MCF 10A (cell line): ENCODE results near the gene FAT1. TPM values are rescaled to one million over a fixed set of nuclear protein-coding genes. Genes with fewer than 3 reads are reported as not detected.

Experiments
- BruUV-seq: library from RNA; stranded (reverse); fragments of 400-500 nt; replicated peaks from 2 replicates; lab custom pipeline; 2021; lab: Mats Ljungman, UMichigan
- CTCF ChIA-PET: fragments of 300-600 bp; sonication (Branson Sonifier 250); formaldehyde crosslinking; extraction: SDS; loops from one replicate; lab custom pipeline; 2021; ENCODE audit warnings: antibody characterized with exemption, inconsistent platforms; lab: Yijun Ruan, JAX
- POLR2A ChIA-PET: fragments of 300-600, 350-650 bp; sonication (Branson Sonifier 250); formaldehyde crosslinking; extraction: SDS; loops from one replicate; lab custom pipeline; 2020; ENCODE audit warnings: antibody characterized with exemption, inconsistent platforms; lab: Yijun Ruan, JAX
- DNase-seq: peaks from one replicate; pipeline ENCODE4 v3.0.0-alpha.2; 2018; ENCODE audit not compliant: unreplicated experiment
- H3K27ac Mint-ChIP-seq: one replicate; pipeline ENCODE4 v1.8.0; 2022; ENCODE audit warnings: mild to moderate bottlenecking, low read depth, mixed read lengths; ENCODE audit not compliant: unreplicated experiment
- H3K27me3 Mint-ChIP-seq: one replicate; pipeline ENCODE4 v1.8.0; 2022; ENCODE audit warnings: mixed read lengths; ENCODE audit not compliant: insufficient read depth, unreplicated experiment
- H3K36me3 Mint-ChIP-seq: one replicate; pipeline ENCODE4 v1.8.0; 2022; ENCODE audit warnings: mild to moderate bottlenecking, moderate library complexity, mixed read lengths; ENCODE audit not compliant: insufficient read depth, unreplicated experiment
- H3K4me1 Mint-ChIP-seq: one replicate; pipeline ENCODE4 v1.8.0; 2022; ENCODE audit warnings: mixed read lengths; ENCODE audit not compliant: insufficient read depth, unreplicated experiment
- H3K4me3 Mint-ChIP-seq: one replicate; pipeline ENCODE4 v1.8.0; 2022; ENCODE audit warnings: mild to moderate bottlenecking, moderate library complexity, mixed read lengths; ENCODE audit not compliant: unreplicated experiment
- H3K9me3 Mint-ChIP-seq: one replicate; pipeline ENCODE4 v1.8.0; 2022; ENCODE audit warnings: mixed read lengths; ENCODE audit not compliant: unreplicated experiment
- intact Hi-C: fragments of 100-400 bp; cut with micrococcal nuclease; formaldehyde crosslinking; loops from 2 replicates; pipeline ENCODE4 v1.14.1; 2022
- total RNA-seq: library from RNA; stranded (reverse); gene quantifications from 2 replicates; pipeline ENCODE4 v1.2.3, GENCODE V29; 2022
- TF ChIP-seq, protein P1 (sequence below): fragments of 200-600 bp; IDR thresholded peaks from one replicate; pipeline ENCODE4 v1.8.0; 2022; ENCODE audit warnings: antibody characterized with exemption, mild to moderate bottlenecking; ENCODE audit not compliant: unreplicated experiment

FAT1 gene
- total RNA-seq, 1 experiment from 2014 or later = 165 TPM

DNA sequence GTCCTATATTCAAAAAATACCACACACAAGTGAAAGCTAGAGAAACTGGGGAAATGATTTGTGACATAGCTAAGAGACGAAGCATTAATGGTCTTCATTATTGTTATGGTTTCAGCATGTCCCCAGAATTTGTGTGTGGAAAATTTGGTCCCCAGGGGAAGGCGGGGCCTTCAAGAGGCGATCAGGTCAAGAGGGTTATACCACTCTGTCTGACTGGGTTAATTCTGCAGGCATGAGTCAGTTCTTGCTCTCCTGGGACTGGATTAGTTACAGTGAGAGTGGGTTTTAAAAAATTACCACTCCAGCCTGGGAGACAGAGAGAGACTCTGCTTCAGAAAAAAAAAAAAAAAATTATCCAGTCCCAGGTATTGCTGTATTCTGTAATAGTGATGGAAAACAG lies 166.2 kb downstream of the FAT1 start:
- TF ChIP-seq, protein P1, sequence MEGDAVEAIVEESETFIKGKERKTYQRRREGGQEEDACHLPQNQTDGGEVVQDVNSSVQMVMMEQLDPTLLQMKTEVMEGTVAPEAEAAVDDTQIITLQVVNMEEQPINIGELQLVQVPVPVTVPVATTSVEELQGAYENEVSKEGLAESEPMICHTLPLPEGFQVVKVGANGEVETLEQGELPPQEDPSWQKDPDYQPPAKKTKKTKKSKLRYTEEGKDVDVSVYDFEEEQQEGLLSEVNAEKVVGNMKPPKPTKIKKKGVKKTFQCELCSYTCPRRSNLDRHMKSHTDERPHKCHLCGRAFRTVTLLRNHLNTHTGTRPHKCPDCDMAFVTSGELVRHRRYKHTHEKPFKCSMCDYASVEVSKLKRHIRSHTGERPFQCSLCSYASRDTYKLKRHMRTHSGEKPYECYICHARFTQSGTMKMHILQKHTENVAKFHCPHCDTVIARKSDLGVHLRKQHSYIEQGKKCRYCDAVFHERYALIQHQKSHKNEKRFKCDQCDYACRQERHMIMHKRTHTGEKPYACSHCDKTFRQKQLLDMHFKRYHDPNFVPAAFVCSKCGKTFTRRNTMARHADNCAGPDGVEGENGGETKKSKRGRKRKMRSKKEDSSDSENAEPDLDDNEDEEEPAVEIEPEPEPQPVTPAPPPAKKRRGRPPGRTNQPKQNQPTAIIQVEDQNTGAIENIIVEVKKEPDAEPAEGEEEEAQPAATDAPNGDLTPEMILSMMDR = no peak
- no TSS peak for BruUV-seq
- Mint-ChIP-seq H3K4me1 (peaks cover 7% of the 10 kb centered on the region), H3K36me3 (no peaks in the 10 kb centered on the region), H3K9me3 (no peaks in the 10 kb centered on the region), H3K27me3 (no peaks in the 10 kb centered on the region), H3K4me3 (no peak overlapping the region), H3K27ac (no peak overlapping the region)
- intact Hi-C loops = no loop called here
- POLR2A ChIA-PET = interaction anchor here (1.2 kb wide), 1 partner anchor 29 kb away, joined by 3 read pairs; no protein-coding TSS in a partner anchor
- peak; percentile 16 for DNase-seq
- CTCF ChIA-PET = interaction anchor here (0.6 to 0.7 kb wide), 4 partner anchors 28 to 262 kb away, joined by 3 to 4 read pairs (median 3); no protein-coding TSS in a partner anchor

DNA sequence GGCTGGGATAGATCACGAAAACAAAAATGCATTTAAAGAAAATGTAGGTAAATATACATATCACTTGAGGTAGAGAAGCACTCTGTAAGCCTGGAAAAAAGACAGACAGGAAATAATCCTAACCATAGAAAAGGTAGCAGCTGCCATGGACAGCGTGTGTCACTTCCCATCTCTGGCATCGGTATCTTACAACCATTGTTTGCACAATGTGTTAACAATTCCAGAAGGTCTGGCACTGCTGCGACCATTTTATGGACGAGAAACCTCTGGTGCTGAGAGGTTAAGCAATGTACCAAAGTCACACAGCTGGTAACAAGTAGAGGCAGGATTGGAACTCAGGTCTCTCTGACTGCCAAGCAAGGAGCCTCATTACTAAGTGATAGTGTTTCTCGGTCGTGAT lies 166.6 kb downstream of the FAT1 start:
- peak overlapping the region; percentile 49 for H3K27ac Mint-ChIP-seq
- H3K4me1 Mint-ChIP-seq = peaks cover 7% of the 10 kb centered on the region
- no TSS peak for BruUV-seq
- no peaks in the 10 kb centered on the region for H3K9me3 Mint-ChIP-seq
- no peak for DNase-seq
- POLR2A ChIA-PET = interaction anchor here (0.6 to 1.2 kb wide), 2 partner anchors 30 to 1743 kb away, joined by 3 read pairs; no protein-coding TSS in a partner anchor
- CTCF ChIA-PET = interaction anchor here (0.6 to 0.7 kb wide), 3 partner anchors 24 to 32 kb away, joined by 3 to 4 read pairs (median 3); no protein-coding TSS in a partner anchor
- no peaks in the 10 kb centered on the region for H3K36me3 Mint-ChIP-seq
- no peak overlapping the region for H3K4me3 Mint-ChIP-seq
- intact Hi-C loops = no loop called here
- no peaks in the 10 kb centered on the region for H3K27me3 Mint-ChIP-seq
- TF ChIP-seq, protein P1 = no peak

DNA sequence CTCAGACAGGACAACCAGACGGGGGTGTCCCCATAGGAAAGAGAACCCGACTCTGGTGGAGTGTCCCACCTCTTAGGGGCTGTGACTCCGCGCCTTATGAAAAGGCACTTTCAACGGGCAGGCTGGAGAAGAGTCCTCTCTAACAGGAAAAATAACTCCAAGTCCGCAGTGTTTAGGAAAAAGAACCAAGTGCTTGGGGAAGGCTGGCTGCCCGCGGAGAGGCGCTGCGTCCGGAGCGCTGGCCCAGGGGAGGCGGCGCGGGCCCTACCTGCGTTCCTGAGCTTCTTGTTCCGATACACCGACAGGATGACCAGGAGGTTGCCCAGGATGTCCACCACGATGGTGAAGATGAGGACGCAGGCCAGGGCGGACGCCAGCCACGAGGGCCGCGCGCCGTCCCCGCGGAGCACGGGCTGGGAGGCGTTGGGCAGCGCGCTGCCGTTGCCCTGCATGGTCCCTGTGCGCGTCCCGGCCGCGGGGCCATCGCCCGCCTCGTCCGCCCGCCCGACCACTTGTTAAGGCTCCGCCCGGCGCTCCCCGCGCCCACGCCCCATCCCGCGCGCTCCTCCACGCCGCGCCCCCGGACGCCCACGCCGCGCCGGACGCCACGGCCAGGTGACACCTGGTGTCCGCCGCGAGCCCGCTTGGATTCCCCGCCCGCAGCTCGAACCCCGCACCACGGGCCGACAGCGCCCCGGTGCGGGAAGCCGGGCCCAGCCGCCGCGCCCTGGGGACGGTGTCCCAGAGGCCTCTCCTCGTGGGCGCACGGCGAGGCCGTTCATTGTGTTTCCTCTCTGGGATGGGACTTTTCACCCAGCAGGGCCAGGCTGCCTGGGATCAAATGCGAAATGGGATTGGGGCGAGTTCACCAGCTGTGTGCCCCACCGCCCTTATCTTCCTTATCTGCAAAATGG lies 168.5 kb downstream of the FAT1 start, which contains the start of gene MTNR1A:
MTNR1A (minus strand) TSS at position 654 of the 914 bp plus-strand sequence; CDS start at position 452, 202 bp downstream.
- TF ChIP-seq, protein P1 = no peak
- no peaks in the 10 kb centered on the region for H3K9me3 Mint-ChIP-seq
- H3K36me3 Mint-ChIP-seq = no peaks in the 10 kb centered on the region
- DNase-seq = no peak
- peaks cover 12% of the 10 kb centered on the region for H3K27me3 Mint-ChIP-seq
- no TSS peak for BruUV-seq
- intact Hi-C loops = loop anchor here (1.0 kb wide), 1 partner anchor 82 kb away; no protein-coding TSS in a partner anchor
- ChIA-PET POLR2A (no interaction called here), CTCF (interaction anchor here (0.6 to 0.9 kb wide), 4 partner anchors 10 to 193 kb away, joined by 3 read pairs; no protein-coding TSS in a partner anchor)
- peaks cover 7% of the 10 kb centered on the region for H3K4me1 Mint-ChIP-seq
- peak within 1 kb of the TSS; percentile 68 for H3K4me3 Mint-ChIP-seq
- H3K27ac Mint-ChIP-seq = peak within 1 kb of the TSS; percentile 49

DNA sequence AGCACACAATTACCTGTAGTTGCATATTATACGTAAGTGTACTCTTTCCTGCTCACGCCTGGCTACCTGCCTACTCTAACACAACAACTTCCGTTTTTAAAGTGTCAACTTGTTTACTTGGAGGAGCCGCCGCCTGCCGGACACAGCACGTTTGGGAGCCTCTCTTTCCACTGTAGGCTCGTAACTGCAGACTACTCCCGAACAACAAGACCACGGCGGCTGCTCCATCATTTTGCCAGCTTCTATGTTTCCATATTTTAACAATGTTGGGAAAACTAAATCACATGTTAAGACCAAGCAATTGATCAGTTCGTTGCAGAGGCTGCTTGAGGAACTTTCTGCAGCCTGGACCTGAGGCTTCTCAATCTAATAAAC lies 169.1 kb downstream of the FAT1 start:
- Mint-ChIP-seq H3K36me3 (no peaks in the 10 kb centered on the region), H3K27me3 (peaks cover 12% of the 10 kb centered on the region), H3K27ac (no peak overlapping the region), H3K9me3 (no peaks in the 10 kb centered on the region), H3K4me1 (peaks cover 7% of the 10 kb centered on the region), H3K4me3 (peak overlapping the region; percentile 68)
- intact Hi-C loops = loop anchor here (1.0 kb wide), 1 partner anchor 81 kb away; no protein-coding TSS in a partner anchor
- TF ChIP-seq, protein P1 = peak; percentile 13
- DNase-seq = peak; percentile 53
- POLR2A ChIA-PET = no interaction called here
- BruUV-seq = no TSS peak
- CTCF ChIA-PET = interaction anchor here (0.6 to 1.3 kb wide), 4 partner anchors 16 to 193 kb away, joined by 3 read pairs; no protein-coding TSS in a partner anchor
